ENCODE results near the gene STK11IP.

The STK11IP gene, protein sequence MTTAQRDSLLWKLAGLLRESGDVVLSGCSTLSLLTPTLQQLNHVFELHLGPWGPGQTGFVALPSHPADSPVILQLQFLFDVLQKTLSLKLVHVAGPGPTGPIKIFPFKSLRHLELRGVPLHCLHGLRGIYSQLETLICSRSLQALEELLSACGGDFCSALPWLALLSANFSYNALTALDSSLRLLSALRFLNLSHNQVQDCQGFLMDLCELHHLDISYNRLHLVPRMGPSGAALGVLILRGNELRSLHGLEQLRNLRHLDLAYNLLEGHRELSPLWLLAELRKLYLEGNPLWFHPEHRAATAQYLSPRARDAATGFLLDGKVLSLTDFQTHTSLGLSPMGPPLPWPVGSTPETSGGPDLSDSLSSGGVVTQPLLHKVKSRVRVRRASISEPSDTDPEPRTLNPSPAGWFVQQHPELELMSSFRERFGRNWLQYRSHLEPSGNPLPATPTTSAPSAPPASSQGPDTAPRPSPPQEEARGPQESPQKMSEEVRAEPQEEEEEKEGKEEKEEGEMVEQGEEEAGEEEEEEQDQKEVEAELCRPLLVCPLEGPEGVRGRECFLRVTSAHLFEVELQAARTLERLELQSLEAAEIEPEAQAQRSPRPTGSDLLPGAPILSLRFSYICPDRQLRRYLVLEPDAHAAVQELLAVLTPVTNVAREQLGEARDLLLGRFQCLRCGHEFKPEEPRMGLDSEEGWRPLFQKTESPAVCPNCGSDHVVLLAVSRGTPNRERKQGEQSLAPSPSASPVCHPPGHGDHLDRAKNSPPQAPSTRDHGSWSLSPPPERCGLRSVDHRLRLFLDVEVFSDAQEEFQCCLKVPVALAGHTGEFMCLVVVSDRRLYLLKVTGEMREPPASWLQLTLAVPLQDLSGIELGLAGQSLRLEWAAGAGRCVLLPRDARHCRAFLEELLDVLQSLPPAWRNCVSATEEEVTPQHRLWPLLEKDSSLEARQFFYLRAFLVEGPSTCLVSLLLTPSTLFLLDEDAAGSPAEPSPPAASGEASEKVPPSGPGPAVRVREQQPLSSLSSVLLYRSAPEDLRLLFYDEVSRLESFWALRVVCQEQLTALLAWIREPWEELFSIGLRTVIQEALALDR

GRCh38 chr2:219597552-219598307 lies at the start of gene STK11IP:
Gene STK11IP, plus strand, starts transcription at chr2:219597857. Its CDS starts 263 bp downstream, at chr2:219598120.
- DNase-seq (ENCODE audit: low read depth), result peak; percentile 82

- DNase-seq (ENCODE audit: low read depth), result no peak
Measured at GRCh38 chr2:219548990-219549389, 48.7 kb upstream of the STK11IP start.

- DNase-seq (ENCODE audit: low read depth), result no peak
Measured at GRCh38 chr2:219549619-219550018, 48.0 kb upstream of the STK11IP start.

- DNase-seq (ENCODE audit: low read depth), result no peak
Measured at GRCh38 chr2:219551441-219552381, 45.9 kb upstream of the STK11IP start.

DNA sequence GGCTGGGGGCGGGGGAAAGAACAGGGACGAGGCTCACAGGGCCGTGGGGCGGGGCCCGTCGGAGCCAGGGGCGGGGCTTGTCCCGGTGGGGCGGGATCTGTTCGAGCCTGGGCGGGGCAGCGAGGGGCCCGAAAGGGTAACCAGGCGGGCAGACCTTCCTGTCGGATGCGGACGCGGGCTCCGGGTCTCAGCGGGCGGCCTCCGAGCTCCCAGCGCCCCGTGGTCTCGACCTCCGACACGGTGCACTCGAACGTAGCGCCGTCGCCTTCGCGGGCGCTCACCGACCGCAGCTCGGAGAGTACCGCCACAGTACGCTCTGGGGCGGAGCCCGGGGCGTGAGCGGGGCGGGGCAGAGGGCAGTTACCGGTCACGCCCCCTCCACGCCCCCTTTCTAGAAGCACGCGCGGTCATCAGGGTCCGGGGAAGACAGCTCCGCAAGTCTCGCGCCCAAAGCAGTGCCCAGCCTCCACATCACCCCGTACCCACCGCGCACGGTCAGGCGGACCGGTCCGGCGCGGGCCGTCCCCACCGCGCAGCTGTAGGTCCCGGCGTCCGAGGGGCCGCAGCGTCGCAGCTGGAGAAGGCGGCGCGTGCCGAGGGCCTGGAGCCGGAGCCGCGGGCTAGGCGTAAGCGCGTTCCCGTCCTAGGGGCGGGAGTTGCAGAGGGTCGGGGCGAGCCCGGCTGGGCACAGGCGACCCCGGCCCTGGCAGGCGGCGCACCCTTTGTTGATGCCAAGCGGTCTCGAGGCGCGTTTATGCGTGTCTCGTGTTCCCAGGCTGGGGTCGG lies 45.1 kb upstream of the STK11IP start:
- DNase-seq (ENCODE audit: low read depth), result peak; percentile 55

- no peak for DNase-seq (ENCODE audit: low read depth)
Measured at GRCh38 chr2:219553168-219553417, 44.6 kb upstream of the STK11IP start.

- no peak for DNase-seq (ENCODE audit: low read depth)
Measured at GRCh38 chr2:219553463-219553963, 44.1 kb upstream of the STK11IP start.

DNA sequence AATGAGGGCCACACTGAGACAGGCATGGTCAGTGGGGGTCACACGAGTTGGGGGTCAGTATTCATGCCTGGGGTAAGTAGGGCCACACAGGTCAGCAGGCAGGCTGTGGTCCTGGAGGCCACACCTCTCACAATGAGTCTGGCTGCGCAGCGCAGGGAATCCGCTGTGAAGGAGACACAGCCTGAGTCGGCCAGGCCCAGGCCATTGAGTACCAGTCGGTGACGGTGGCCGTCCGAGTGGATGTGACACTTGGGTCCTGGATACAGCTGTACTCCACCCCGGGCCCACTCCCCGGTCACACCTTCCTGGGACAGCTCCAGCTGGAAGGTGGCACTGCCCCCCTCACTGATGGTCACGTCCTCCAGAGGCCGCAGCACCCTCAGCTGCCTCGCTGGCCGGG lies 43.3 kb upstream of the STK11IP start:
- DNase-seq (ENCODE audit: low read depth), result no peak

GRCh38 chr2:219555956-219556355 lies 41.7 kb upstream of the STK11IP start:
- DNase-seq (ENCODE audit: low read depth), result no peak

DNA sequence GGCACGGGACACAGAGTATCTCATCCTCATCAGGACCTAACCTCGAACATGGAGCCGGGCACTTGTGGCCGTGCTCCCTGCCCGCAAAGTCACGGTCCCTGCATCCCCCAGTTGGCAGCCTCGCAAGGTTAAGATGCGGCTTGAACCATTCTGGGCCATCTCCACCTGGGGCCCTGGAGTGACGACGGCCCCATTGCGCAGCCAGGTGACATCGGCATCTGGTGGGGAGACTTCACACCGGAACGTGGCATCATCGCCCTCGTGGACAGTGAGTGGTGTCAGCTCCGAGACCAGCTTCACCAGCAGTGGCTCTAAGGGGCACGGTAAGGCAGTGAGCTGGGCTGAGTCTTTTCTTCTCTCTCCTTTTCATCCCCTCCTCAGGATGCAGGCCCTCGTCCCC lies 41.2 kb upstream of the STK11IP start:
- DNase-seq (ENCODE audit: low read depth), result no peak

DNA sequence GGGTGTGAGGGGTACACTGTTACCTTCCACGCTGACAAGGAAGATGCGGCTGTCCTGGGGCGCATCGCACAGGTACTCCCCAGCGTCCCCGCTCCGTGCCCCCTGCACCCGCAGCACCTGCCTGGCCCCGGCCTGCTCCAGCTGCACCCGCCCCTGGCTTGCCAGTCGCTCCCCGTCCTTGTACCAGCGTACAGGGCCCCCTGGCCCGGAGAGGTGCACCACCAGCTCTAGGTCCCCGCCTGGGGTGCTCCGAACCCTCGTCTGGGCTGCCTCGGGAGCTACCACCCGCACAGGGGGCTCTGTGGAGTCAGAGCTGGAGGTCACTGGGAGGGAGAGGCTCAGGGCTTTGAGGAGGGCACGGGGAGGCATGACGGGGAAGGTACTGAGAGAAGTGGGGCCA lies 40.3 kb upstream of the STK11IP start:
- no peak for DNase-seq (ENCODE audit: low read depth)

GRCh38 chr2:219557791-219558785 lies 39.6 kb upstream of the STK11IP start:
- DNase-seq (ENCODE audit: low read depth), result no peak

DNA sequence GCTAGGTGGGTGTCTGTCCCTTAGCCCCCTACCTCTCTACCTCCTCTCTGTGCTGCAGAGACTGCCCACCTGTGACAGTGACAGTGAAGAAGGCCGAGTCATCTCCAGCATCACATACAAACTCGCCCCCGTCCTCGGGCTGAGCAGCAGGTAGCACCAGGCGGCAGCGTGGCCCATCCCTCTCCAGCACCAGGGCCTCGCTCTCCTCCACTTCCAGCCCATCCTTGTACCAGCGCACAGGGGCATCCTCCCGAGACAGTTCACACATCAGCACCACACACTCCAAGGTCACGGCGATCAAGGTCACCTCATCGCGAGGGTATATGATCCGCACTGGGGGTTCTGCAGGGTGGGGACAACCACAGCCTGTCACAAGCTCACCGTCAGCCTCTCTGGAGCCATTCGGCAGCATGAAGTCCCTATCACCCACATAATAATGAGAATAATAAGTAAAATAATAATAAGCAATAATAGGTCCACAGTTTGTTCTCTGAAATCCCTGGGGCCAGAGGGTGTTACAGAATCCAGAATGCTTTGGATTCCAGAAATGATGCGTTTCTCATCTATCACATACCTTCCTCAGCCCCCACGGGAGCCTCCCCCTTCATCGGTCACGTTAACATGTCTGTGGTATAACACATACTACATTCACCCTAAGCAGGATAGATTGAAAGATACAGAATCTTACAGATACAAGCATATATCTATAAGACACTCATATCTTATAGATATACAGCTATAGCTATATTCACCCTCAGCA lies 38.3 kb upstream of the STK11IP start:
- no peak for DNase-seq (ENCODE audit: low read depth)

DNA sequence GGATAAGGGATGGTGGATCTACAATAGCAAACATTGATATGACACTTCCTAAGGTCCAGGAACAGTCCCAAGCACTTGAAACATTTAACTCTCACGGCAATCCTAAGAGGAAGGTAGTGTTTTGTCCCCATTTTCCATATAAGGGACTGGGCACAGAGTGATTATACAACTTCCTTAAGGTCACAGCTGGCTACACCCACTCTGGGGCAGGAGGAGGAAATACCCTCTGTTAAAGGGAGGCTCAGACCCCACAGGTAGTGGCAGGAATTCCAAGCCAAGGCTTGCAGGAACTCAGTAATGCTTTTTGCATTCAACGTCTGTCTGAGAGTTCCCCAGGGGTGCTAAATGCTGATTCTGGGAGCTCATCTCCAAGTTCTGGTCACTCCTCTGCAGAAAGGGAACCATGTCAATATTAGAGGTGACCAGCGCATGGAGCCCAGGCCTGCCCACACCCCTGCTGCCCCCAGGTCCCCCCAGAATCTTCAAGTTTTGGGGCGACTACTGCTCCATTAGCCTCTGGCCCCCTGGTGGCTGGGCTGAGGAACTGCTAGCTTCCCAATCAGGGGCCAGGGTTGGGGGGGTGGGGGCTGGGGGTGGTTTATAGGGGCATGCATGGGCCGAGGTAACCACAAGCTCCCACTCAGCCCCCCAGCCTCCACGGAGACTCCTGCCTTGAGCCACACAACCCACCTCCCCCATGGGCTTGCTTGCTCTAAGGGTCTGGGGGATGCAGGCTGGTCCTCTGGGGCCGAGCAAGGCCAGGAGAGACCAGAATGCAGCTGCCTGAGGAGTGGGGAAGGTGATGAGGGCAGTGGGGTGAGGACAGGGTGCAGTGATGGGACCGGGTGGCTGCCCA lies 37.4 kb upstream of the STK11IP start:
- no peak for DNase-seq (ENCODE audit: low read depth)

GRCh38 chr2:219560893-219561178 lies 36.8 kb upstream of the STK11IP start:
- DNase-seq (ENCODE audit: low read depth), result no peak

- DNase-seq (ENCODE audit: low read depth), result no peak
Measured at GRCh38 chr2:219561179-219562048, 36.2 kb upstream of the STK11IP start.
